ENCODE results near the gene SLC4A2. TPM values are rescaled to one million over a fixed set of nuclear protein-coding genes. Genes with fewer than 3 reads are reported as not detected.
A peak's percentile ranks its signal among the peaks of the same experiment; 100 is the strongest.

The SLC4A2 gene
- total RNA-seq, 1 donor = 65.4 TPM

- no peak for DNase-seq (ENCODE audit: low read depth)
- TF ChIP-seq, protein P1, sequence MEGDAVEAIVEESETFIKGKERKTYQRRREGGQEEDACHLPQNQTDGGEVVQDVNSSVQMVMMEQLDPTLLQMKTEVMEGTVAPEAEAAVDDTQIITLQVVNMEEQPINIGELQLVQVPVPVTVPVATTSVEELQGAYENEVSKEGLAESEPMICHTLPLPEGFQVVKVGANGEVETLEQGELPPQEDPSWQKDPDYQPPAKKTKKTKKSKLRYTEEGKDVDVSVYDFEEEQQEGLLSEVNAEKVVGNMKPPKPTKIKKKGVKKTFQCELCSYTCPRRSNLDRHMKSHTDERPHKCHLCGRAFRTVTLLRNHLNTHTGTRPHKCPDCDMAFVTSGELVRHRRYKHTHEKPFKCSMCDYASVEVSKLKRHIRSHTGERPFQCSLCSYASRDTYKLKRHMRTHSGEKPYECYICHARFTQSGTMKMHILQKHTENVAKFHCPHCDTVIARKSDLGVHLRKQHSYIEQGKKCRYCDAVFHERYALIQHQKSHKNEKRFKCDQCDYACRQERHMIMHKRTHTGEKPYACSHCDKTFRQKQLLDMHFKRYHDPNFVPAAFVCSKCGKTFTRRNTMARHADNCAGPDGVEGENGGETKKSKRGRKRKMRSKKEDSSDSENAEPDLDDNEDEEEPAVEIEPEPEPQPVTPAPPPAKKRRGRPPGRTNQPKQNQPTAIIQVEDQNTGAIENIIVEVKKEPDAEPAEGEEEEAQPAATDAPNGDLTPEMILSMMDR (IDR thresholded peaks at IDR 0.05; ENCODE audit: insufficient read depth, low read length) = no peak
- no peak overlapping the region for H3K4me3 ChIP-seq (ENCODE audit: low read depth, low read length)
Observed at GRCh38 chr7:151017370-151017952, 41.9 kb upstream of the SLC4A2 start.

- no peak for DNase-seq (ENCODE audit: low read depth)
- no peak overlapping the region for H3K4me3 ChIP-seq (ENCODE audit: low read depth, low read length)
- TF ChIP-seq, protein P1 (IDR thresholded peaks at IDR 0.05; ENCODE audit: insufficient read depth, low read length) = peak; percentile 91
Observed at GRCh38 chr7:151017953-151018420, 41.4 kb upstream of the SLC4A2 start.

DNA sequence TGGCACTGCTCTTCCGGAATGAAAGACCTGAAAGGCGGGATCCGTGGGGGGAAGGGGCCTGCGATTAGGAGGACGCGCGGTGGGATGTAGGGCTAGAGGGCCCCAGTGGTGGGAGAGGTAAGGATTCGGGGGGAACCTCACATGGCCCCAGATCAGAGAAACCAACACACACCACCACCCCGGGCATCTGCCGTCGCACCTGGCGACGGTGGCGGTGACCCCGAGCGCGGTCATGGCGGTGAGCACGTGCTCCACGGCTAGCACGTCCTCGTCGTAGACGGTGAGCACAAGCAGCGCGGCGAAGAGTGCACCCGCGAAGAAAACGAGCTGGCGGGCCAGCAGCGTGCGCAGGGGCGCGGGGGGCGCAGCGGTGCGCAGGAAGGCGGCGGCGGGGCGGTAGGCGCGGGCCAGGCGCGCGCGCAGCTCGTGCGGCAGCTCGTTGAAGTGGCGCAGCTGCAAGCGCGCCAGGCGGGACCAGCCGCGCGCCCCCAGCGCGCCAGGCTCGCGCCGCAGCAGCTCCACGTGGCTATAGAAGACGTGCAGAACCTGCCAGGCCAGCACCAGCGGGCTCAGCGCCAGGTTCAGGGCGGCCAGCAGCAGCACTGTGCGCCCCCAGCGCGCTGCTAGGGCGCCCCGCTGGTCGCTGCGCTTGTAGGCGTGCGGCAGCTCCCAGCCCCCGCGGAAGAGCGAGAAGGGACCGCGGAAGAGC lies 40.8 kb upstream of the SLC4A2 start:
- H3K4me3 ChIP-seq (ENCODE audit: low read depth, low read length) = peak overlapping the region; percentile 28
- no peak for DNase-seq (ENCODE audit: low read depth)
- TF ChIP-seq, protein P1 (IDR thresholded peaks at IDR 0.05; ENCODE audit: insufficient read depth, low read length) = no peak

- H3K4me3 ChIP-seq (ENCODE audit: low read depth, low read length) = no peak overlapping the region
- TF ChIP-seq, protein P1 (IDR thresholded peaks at IDR 0.05; ENCODE audit: insufficient read depth, low read length) = no peak
- no peak for DNase-seq (ENCODE audit: low read depth)
Observed at GRCh38 chr7:151019130-151019447, 40.3 kb upstream of the SLC4A2 start.

GRCh38 chr7:151020231-151020630 lies 39.2 kb upstream of the SLC4A2 start:
- H3K4me3 ChIP-seq (ENCODE audit: low read depth, low read length) = no peak overlapping the region
- no peak for DNase-seq (ENCODE audit: low read depth)
- TF ChIP-seq, protein P1 (IDR thresholded peaks at IDR 0.05; ENCODE audit: insufficient read depth, low read length) = no peak

GRCh38 chr7:151023232-151023631 lies 36.2 kb upstream of the SLC4A2 start:
- TF ChIP-seq, protein P1 (IDR thresholded peaks at IDR 0.05; ENCODE audit: insufficient read depth, low read length) = no peak
- no peak overlapping the region for H3K4me3 ChIP-seq (ENCODE audit: low read depth, low read length)
- DNase-seq (ENCODE audit: low read depth) = no peak

Measured in fibroblast of the aortic adventitia (primary cell).